Activated naive CD4-positive, alpha-beta T cell treated with anti-CD3 and anti-CD28 coated beads, Interleukin-2, amount 50 U/mL, for 72 hours (primary cell): ENCODE data around the gene PPFIA3. TPM values are rescaled to one million over a fixed set of nuclear protein-coding genes. Genes with fewer than 3 reads are reported as not detected.
"Not testable (repeated sequence)": the region's sequence is repeated elsewhere in the genome, so short reads cannot be mapped to it uniquely, and the experiment has no call there.

ENCODE experiments used
- ATAC-seq, 2 donors: fragments of 150-1000 bp; cut with Tn5 transposase; 2 replicates each; pipeline ENCODE4 v1.10.0; 2021; ENCODE audit warnings: mild to moderate bottlenecking in 2 of 2, moderate library complexity in 2 of 2
- DNase-seq, 2 donors: peaks; one replicate each; pipeline ENCODE4 v3.0.0; 2021 to 2022; ENCODE audit warnings: low spot score in 2 of 2
- H3K27ac Mint-ChIP-seq, 2 donors: one replicate each; pipeline ENCODE4 v1.8.0; 2022; ENCODE audit warnings: mild to moderate bottlenecking in 2 of 2, mixed read lengths in 2 of 2
- H3K36me3 Mint-ChIP-seq, 2 donors: one replicate each; pipeline ENCODE4 v1.8.0; 2022; ENCODE audit warnings: mixed read lengths in 2 of 2
- H3K9me3 Mint-ChIP-seq, 2 donors: one replicate each; pipeline ENCODE4 v1.8.0; 2022; ENCODE audit warnings: mixed read lengths in 2 of 2
- total RNA-seq, 2 donors: library from RNA; stranded (reverse); gene quantifications; one replicate each; pipeline ENCODE4 v1.2.3, GENCODE V29; 2022

Gene PPFIA3
- total RNA-seq, 2 donors from 2014 or later = 10.3 to 11.3 TPM

DNA sequence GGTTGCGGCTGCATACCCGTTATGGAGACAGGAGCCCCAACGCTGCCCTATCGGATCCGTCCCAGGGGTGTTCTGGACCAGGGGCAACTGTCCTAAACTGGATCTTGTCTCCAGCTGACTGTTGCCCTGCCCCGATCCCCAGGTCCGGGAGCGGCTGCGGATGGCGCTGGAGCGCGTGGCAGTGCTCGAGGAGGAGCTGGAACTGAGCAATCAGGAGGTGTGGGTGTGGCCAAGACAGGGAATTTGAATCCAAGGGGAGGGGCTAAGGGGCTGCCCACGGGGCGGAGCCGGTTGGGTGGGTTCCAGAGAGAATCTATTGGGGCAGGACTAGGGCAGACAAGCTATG, 9.9 kb downstream of the PPFIA3 start:
- ATAC-seq (no peak), DNase-seq (no peak)
- peaks cover 0 to 7% of the 10 kb centered on the region in 2 donors for H3K36me3 Mint-ChIP-seq
- H3K9me3 Mint-ChIP-seq = peaks cover 0 to 7% of the 10 kb centered on the region in 2 donors
- H3K27ac Mint-ChIP-seq = no peak overlapping the region

DNA sequence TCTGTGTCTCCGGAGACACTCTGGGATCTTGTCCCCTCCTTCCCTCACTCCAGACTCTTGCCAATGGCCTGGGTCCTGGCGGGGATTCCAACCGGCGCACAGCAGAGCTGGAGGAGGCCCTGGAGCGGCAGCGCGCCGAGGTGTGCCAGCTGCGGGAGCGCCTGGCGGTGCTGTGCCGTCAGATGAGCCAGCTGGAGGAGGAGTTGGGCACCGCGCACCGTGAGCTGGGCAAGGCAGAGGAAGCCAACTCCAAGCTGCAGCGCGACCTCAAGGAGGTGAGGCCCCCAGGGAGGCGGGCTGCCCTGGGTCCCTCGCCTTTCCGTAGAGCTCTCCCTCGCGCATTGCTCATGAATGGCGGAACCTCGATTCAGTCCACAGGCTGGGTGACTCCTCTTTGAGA, 11.0 kb downstream of the PPFIA3 start:
- ATAC-seq (no peak), DNase-seq (no peak)
- Mint-ChIP-seq H3K9me3 (peaks cover 0 to 7% of the 10 kb centered on the region in 2 donors), H3K36me3 (peaks cover 0 to 16% of the 10 kb centered on the region in 2 donors), H3K27ac (no peak overlapping the region)

DNA sequence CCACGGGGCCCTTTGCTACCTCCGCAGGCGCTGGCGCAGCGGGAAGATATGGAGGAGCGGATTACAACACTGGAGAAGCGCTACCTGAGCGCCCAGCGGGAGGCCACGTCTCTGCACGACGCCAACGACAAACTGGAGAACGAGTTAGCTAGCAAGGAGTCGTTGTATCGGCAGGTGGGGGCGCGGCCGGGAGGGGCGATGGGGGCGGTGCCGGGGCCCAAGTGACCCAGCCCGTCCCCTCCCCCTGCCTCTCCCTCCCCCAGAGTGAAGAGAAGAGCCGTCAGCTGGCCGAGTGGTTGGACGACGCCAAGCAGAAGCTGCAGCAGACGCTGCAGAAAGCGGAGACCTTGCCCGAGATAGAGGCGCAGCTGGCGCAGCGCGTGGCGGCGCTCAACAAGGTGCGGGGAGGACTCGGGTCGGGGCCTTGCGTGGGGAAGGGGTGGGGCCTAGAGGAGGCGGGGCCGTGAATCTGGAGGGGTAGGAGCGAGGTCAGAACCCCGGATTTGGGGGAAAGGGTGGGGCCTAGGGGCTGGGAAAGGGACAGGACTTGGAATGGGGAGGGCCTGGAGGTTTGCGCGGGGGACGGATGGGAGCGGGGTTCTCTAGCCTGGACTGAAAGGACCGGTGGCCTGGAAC, 13.7 kb downstream of the PPFIA3 start:
- ATAC-seq (peak; percentile 3 to 53), DNase-seq (no peak)
- no peak overlapping the region for H3K27ac Mint-ChIP-seq
- H3K36me3 Mint-ChIP-seq = peaks cover 0 to 12% of the 10 kb centered on the region in 2 donors
- peaks cover 0 to 7% of the 10 kb centered on the region in 2 donors for H3K9me3 Mint-ChIP-seq

DNA sequence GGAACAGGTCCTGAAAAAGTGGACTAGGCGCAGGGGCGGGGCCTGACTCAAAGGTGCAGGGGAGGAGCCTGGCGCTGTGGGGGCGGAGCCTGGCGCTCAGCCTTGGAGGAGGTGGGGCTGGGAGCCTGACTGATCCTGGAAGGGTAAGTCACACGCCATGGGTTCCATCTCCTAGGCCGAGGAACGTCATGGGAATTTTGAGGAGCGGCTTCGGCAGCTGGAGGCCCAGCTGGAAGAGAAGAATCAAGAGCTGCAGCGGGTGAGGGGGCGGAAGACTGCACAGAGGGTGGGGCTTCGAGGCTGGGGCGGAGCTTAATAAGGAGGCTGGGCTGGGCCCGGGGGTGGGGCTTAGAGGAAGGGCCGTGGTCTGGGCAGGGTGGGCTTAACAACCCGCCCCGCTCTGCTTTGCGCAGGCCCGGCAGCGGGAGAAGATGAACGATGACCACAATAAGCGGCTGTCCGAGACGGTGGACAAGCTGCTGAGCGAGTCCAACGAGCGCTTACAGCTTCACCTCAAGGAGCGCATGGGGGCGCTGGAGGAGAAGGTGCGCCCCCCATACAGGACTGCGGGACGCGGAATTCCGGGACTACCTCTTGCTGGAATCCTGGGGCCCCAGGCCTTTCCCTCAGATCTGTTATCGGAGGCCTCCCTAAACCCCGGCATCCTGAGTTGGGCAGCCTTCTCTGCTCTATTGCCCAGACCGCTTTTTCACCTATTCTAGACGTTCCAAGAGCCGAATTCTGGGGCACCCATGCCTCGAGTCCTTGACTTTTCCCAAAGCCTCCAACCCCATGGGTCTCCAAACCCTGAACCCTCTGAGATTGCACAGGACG, 14.5 kb downstream of the PPFIA3 start:
- DNase-seq (peak in 1 of 2 donors; percentile 71), ATAC-seq (peak; percentile 56 to 78)
- Mint-ChIP-seq H3K27ac (no peak overlapping the region), H3K36me3 (peaks cover 0 to 9% of the 10 kb centered on the region in 2 donors), H3K9me3 (peaks cover 0 to 3% of the 10 kb centered on the region in 2 donors)

DNA sequence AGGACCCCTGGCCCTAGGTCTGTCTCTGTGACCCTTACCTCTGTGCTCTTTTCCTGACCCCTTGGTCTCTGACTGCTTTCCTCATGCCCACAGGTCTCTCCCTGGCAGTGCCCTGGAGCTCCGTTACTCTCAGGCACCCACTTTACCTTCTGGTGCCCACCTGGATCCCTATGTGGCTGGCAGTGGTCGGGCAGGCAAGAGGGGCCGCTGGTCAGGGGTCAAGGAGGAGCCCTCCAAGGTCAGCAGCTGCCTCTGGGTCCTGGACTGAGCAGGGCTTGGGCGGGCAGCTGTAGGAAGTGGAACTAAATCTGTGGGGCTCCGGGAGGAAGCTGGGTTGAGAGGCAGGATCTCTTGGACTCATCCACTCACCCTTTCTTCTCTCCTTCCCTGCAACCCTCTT, 16.3 kb downstream of the PPFIA3 start:
- H3K27ac Mint-ChIP-seq = no peak overlapping the region
- ATAC-seq = no peak

DNA sequence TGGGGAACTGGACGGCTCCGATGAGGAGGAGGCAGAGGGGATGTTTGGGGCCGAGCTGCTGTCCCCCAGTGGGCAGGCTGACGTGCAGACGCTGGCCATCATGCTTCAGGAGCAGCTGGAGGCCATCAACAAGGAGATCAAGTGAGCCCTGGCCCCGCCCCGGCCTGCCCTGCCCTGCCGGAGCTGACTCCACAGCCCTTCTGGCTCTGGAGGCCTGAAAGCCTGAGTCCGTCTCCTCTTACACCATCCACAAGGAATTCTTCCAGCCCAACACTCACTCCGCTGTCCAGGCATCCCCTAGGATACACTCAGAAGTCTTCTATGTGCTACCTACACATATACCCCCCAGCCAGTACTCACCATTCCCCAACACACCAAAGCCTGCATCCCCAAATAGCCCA, 17.4 kb downstream of the PPFIA3 start:
- no peak overlapping the region for H3K27ac Mint-ChIP-seq
- ATAC-seq = no peak
- H3K36me3 Mint-ChIP-seq = peaks cover 0 to 9% of the 10 kb centered on the region in 2 donors
- H3K9me3 Mint-ChIP-seq = no peaks in the 10 kb centered on the region
- DNase-seq = no peak

More for the DNA sequence above, 16.3 kb downstream of the PPFIA3 start:
- peaks cover 0 to 9% of the 10 kb centered on the region in 2 donors for H3K36me3 Mint-ChIP-seq
- DNase-seq = no peak
- no peaks in the 10 kb centered on the region for H3K9me3 Mint-ChIP-seq

DNA sequence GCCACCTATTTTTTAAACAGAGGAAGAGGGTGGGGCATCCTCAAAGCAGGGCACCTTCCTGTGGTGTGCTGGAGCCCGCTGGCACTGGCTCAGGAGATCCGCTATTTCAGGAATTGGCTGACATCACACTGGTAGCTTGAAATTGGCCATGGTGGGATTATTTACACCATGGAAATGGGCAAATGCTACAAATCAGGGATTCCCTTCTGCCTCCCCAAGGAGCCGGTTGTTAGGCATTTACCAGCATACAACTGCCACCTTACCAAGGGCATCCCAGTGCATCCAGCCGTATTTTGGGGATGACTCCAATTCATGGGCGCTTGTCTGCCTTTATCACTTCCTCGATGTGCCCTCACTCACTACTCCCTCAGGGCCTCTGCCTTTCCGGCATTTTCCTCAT, 21.6 kb downstream of the PPFIA3 start:
- no peak for DNase-seq
- ATAC-seq = no peak
- Mint-ChIP-seq H3K27ac (no peak overlapping the region), H3K9me3 (no peaks in the 10 kb centered on the region), H3K36me3 (no peaks in the 10 kb centered on the region)

DNA sequence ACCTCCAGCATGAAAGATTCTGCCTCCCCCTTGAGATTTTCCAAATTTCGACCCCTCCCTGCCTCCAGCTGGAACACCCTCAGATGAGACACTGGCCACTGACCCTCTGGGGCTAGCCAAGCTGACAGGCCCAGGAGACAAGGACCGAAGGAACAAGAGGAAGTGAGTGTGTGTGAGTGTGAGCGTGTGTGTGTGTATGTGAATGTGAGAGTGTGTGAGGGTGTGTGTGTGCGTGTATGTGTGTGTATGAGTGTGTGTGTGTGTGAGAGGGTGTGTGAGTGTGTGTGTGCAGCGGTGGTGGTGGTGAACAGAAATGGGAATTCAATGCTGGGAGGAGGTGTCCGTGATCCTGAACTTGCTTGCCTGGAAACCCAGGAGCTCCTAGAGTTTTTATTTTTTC, 22.0 kb downstream of the PPFIA3 start:
- Mint-ChIP-seq H3K36me3 (no peaks in the 10 kb centered on the region), H3K9me3 (no peaks in the 10 kb centered on the region), H3K27ac (no peak overlapping the region)
- DNase-seq (no peak), ATAC-seq (no peak)

DNA sequence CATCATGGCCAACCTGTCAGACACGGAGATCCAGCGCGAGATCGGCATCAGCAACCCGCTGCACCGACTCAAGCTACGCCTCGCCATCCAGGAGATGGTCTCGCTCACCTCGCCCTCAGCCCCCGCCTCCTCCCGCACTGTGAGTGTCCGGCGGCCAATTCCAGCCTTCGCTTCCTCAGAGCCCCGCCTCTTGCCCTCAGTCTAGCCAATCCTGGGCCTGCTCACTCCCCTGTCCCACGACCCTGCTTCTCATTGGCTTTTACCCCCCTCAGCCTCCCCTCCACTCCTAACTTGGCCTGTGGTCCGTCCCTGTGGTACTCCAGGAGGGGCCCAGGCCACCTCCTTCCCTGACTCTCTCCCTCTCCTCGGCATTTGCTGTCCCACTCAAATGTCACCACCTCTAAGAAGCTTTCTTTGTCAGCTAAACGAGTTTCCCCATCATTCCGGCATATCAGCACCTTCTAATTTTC, 23.6 kb downstream of the PPFIA3 start:
- no peaks in the 10 kb centered on the region for H3K9me3 Mint-ChIP-seq
- H3K27ac Mint-ChIP-seq = no peak overlapping the region
- peak in 1 of 2 donors; percentile 78 for DNase-seq
- H3K36me3 Mint-ChIP-seq = no peaks in the 10 kb centered on the region
- peak; percentile 91 to 96 for ATAC-seq

DNA sequence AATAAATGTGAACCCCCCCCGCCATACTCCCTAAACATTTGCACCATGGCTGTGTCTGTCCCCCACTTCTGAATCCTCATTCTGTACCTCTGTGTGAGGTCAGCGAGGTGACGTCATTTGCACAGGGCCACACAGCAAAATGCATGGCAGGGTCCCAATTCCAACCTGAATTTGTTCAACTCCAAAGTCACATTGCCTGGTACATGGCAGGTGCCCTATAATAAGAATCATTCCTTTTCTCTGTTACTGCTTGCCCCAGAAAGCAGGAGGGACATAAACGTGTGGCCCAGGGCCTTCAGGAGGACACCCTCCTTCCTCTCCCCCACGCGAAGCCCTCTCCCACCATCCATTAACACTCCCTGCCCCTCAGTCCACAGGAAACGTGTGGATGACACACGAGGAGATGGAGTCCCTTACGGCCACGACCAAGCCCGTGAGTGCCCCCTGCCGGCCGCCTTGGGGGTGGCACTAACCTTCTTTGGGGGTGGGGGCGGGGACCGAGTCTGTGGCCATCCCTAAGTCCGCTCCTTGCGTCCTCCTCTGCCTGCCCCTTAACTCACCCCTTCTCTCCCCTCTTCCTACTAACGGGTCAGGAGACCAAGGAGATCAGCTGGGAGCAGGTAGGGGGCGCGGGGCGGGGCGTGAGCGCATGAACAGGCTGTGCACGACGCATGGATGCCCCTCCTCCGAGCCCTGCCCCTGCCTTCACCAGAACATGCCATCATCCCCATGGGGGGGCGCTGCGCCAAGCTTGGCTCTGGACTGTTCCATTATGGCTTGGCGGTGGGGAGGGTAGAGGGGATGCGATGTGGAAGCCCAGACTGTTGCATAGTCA, 26.4 kb downstream of the PPFIA3 start:
- DNase-seq (peak; percentile 73 to 91), ATAC-seq (peak; percentile 50 to 74)
- H3K27ac Mint-ChIP-seq = peak overlapping the region in 1 of 2 donors; percentile 2
- peaks cover 0 to 5% of the 10 kb centered on the region in 2 donors for H3K36me3 Mint-ChIP-seq
- no peaks in the 10 kb centered on the region for H3K9me3 Mint-ChIP-seq

DNA sequence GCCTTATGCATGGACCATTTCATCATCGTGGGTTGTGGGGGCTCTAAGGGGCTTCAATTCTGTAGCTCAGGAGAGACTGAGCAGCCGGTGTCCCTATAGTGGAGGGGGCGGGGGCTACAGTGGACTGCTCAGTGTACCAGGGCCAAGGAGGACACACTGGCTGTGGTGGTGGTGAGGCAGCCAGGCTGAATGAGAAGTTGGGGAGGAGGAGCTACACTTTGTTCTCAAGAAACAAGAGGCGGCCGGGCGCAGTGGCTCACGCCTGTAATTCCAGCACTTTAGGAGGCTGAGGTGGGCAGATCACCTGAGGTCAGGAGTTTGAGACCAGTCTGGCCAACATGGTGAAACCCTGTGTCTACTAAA, 27.0 kb downstream of the PPFIA3 start:
- not testable (repeated sequence) for H3K9me3 Mint-ChIP-seq, H3K36me3 Mint-ChIP-seq, H3K27ac Mint-ChIP-seq, ATAC-seq, DNase-seq

DNA sequence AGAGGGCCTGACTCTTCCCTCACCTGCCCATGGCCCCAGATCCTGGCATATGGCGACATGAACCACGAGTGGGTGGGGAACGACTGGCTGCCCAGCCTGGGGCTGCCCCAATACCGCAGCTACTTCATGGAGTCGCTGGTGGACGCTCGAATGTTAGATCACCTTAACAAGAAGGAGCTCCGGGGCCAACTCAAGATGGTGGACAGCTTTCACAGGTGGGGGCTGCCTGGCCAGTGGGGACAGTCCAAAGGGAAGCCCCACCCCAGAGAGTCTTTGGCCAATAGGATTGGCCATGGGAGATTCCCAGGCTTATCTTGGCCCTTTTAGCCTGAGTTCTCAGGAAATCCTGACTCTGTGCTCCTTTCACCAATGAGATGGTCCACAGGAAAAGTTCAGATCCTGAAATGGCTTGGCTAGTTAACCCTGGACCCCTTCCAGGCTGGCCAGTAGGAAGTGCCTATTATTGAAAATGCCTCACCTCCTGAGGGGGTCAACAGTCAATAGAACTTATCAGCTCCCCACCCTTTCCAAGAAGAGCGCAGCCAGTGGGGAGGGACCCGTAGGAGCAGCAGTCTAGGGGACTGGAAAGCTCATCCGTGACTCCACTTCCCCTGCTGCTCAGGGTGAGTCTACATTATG, 28.8 kb downstream of the PPFIA3 start:
- ATAC-seq (no peak), DNase-seq (no peak)
- peaks cover 0 to 5% of the 10 kb centered on the region in 2 donors for H3K9me3 Mint-ChIP-seq
- peaks cover 0 to 11% of the 10 kb centered on the region in 2 donors for H3K36me3 Mint-ChIP-seq
- H3K27ac Mint-ChIP-seq = no peak overlapping the region

DNA sequence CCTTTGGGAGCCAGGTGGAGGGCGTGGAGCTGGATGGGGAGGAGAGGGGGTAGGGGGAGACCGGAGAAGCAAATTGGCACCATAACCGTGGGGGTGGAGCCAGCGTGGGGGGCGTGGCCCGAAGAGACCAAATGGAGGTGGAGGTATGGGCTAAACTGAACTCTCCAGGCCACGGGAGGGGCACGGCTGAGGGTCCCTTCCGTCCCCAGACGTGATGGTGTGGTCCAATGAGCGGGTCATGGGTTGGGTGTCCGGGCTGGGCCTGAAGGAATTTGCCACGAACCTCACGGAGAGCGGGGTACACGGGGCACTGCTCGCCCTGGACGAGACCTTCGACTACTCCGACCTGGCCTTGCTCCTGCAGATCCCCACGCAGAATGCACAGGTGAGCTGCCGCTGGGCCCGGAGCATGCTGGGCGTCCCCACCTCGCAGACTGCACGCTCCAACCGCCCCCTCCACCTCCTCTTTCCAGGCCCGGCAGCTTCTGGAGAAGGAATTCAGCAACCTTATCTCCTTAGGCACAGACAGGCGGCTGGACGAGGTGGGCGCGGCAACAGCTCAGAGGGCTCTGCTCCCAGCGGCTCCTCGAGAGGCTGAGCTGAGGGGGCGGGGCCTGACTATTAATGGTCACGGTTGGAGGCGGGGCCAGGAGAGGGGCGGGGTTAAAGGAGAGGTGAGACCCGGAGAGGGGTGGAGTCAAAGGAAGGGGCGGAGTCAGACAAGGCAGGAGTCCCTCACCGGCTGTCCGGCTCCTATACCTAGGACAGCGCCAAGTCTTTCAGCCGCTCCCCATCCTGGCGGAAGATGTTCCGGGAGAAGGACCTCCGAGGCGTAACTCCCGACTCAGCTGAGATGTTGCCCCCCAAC, 29.7 kb downstream of the PPFIA3 start:
- peak; percentile 17 to 47 for ATAC-seq
- peak in 1 of 2 donors; percentile 89 for DNase-seq
- Mint-ChIP-seq H3K9me3 (peaks cover 0 to 12% of the 10 kb centered on the region in 2 donors), H3K36me3 (peaks cover 6 to 11% of the 10 kb centered on the region in 2 donors), H3K27ac (no peak overlapping the region)

DNA sequence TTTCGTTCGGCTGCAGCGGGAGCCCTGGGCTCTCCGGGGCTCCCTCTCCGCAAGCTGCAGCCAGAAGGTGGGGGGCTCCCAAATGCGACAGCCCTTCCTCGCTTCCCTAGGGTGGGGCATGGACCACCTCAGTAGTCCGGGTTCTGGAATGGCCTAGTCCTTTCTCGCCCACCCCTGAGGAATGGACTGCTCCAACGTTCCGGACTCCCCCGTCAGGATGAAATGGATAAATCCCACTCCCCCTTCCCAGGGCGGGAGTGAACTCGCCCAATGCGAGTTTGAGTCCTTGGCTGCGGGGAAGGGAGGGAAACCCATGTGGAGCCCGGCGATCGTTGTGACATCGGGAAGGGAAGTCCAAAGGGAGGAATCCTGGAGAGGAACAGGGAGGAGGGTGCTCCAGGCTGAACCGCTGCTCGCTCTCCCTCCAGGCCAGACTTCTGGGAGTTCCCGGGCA, 30.3 kb downstream of the PPFIA3 start:
- no peak for DNase-seq
- Mint-ChIP-seq H3K27ac (no peak overlapping the region), H3K36me3 (peaks cover 11 to 12% of the 10 kb centered on the region in 2 donors), H3K9me3 (peaks cover 0 to 18% of the 10 kb centered on the region in 2 donors)
- no peak for ATAC-seq

DNA sequence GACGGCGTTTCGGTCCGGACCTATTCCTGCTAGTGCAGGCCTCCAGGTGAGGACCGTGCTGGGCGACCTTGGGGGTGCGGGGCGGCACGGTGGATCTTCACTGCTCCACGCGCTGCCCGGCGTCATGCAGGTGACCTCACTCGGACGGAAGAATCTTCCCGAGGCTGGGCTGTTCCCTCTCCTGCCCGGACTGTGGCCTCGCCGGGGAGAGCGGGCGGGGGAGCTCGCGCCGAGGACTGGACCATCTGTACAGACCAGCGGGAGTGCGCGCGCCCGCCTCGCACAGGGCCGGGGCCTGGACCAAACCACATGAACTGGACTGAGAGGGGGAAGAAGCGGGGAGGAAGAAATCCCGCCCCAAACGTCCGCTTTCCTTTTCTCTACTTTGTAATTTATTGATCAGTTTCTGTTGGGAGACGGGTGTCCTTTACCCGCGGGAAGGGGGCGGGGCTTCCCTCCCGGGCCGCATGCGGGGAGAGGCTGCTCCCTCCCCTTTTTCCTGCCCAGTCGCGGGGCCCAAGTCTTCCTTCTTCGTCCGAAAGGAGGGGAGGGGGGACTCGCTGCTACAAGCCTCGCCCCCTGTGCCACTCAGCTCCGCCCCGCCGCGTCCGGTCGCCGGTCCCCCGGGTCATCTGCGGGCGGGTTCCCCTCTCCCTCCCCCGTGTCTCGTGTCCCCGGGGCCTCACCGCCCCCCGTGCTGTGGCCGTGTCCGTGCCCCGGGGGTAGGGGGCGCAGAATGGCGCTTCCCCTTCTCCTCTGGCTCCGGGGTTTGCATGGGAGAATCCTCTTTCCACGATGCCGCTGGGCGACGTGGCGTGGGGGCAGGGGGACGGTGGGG, 31.0 kb downstream of the PPFIA3 start:
- peaks cover 0 to 21% of the 10 kb centered on the region in 2 donors for H3K9me3 Mint-ChIP-seq
- peaks cover 11 to 16% of the 10 kb centered on the region in 2 donors for H3K36me3 Mint-ChIP-seq
- no peak overlapping the region for H3K27ac Mint-ChIP-seq
- DNase-seq = peak; percentile 58 to 67
- peak; percentile 18 to 67 for ATAC-seq
